HEK293 (cell line): ENCODE data around the gene MYO7A.
"Not testable (repeated sequence)": the region's sequence is repeated elsewhere in the genome, so short reads cannot be mapped to it uniquely, and the experiment has no call there.

Experiments
- TRIM28 ChIP-seq: IDR thresholded peaks from 2 replicates; pipeline ENCODE4 v1.6.1; 2011; ENCODE audit warnings: low read length, control low read depth, borderline replicate concordance
- ZNF660 ChIP-seq: fragments of 450-650 bp; IDR thresholded peaks from 2 replicates; pipeline ENCODE4 v1.5.1; 2018; ENCODE audit warnings: missing biosample characterization, mild to moderate bottlenecking, missing genetic modification characterization
- TF ChIP-seq, protein P1 (sequence below): fragments of 450-650 bp; formaldehyde crosslinking; IDR thresholded peaks from 2 replicates; pipeline ENCODE4 v1.5.1; 2016; ENCODE audit warnings: missing biosample characterization, missing genetic modification characterization
- TF ChIP-seq, protein P2 (sequence below): fragments of 450-650 bp; formaldehyde crosslinking; IDR thresholded peaks from 2 replicates; pipeline ENCODE4 v1.5.1; 2016; ENCODE audit warnings: missing biosample characterization, missing genetic modification characterization

GRCh38 chr11:77097180-77097579 lies 30.9 kb upstream of the MYO7A start:
- not testable (repeated sequence) for TF ChIP-seq ZNF660 (tag by site-specific recombination); TRIM28
- TF ChIP-seq, protein P1, sequence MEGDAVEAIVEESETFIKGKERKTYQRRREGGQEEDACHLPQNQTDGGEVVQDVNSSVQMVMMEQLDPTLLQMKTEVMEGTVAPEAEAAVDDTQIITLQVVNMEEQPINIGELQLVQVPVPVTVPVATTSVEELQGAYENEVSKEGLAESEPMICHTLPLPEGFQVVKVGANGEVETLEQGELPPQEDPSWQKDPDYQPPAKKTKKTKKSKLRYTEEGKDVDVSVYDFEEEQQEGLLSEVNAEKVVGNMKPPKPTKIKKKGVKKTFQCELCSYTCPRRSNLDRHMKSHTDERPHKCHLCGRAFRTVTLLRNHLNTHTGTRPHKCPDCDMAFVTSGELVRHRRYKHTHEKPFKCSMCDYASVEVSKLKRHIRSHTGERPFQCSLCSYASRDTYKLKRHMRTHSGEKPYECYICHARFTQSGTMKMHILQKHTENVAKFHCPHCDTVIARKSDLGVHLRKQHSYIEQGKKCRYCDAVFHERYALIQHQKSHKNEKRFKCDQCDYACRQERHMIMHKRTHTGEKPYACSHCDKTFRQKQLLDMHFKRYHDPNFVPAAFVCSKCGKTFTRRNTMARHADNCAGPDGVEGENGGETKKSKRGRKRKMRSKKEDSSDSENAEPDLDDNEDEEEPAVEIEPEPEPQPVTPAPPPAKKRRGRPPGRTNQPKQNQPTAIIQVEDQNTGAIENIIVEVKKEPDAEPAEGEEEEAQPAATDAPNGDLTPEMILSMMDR (tag by site-specific recombination), result not testable (repeated sequence)
- TF ChIP-seq, protein P2, sequence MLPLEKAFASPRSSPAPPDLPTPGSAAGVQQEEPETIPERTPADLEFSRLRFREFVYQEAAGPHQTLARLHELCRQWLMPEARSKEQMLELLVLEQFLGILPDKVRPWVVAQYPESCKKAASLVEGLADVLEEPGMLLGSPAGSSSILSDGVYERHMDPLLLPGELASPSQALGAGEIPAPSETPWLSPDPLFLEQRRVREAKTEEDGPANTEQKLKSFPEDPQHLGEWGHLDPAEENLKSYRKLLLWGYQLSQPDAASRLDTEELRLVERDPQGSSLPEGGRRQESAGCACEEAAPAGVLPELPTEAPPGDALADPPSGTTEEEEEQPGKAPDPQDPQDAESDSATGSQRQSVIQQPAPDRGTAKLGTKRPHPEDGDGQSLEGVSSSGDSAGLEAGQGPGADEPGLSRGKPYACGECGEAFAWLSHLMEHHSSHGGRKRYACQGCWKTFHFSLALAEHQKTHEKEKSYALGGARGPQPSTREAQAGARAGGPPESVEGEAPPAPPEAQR (tag by site-specific recombination), result not testable (repeated sequence)
